Sigmoid colon (tissue), 4 donors: ENCODE data around the gene IGBP1.
"Not testable (repeated sequence)": the region's sequence is repeated elsewhere in the genome, so short reads cannot be mapped to it uniquely, and the experiment has no call there.

Experiments
- CTCF ChIP-seq, 4 experiments: fragments of 450-650 bp in 3 of 4; fragments of 200-600 bp in 1 of 4; IDR thresholded peaks; one replicate each; pipeline ENCODE4 v1.5.1; 2016 to 2019; ENCODE audit warnings: antibody characterized with exemption in 4 of 4, mild to moderate bottlenecking in 3 of 4, moderate library complexity in 2 of 4
- EP300 ChIP-seq, 4 donors: sonication (generic); formaldehyde crosslinking; IDR thresholded peaks; one replicate each; pipeline ENCODE4 v1.6.1; 2017; ENCODE audit warnings: antibody characterized with exemption in 4 of 4
- POLR2AphosphoS5 ChIP-seq, 4 donors: sonication (generic); formaldehyde crosslinking; IDR thresholded peaks; one replicate each; pipeline ENCODE4 v1.6.1; 2017; ENCODE audit warnings: antibody characterized with exemption in 4 of 4

GRCh38 chrX:70209570-70209969 is 76.3 kb downstream of the IGBP1 start:
- TF ChIP-seq POLR2AphosphoS5, EP300, CTCF (IDR thresholded peaks at IDR 0.05): not testable (repeated sequence)
